WTC11 (cell line): Measurements from ENCODE around the gene TNFSF9.

Source experiments
- ATF3 ChIP-seq: sonication (generic); formaldehyde crosslinking; conservative IDR thresholded peaks from 2 replicates; pipeline ENCODE4 v1.8.1; 2022; ENCODE audit warnings: mild to moderate bottlenecking, missing genetic modification reagents
- ATF6 ChIP-seq: sonication (generic); formaldehyde crosslinking; IDR thresholded peaks from 2 replicates; pipeline ENCODE4 v1.8.1; 2023; ENCODE audit warnings: mild to moderate bottlenecking, missing genetic modification reagents
- CTCF ChIP-seq: fragments of 200-600 bp; IDR thresholded peaks from 2 replicates; pipeline ENCODE4 v1.8.0; 2022; ENCODE audit warnings: antibody characterized with exemption
- ELF4 ChIP-seq: sonication (generic); formaldehyde crosslinking; IDR thresholded peaks from 2 replicates; pipeline ENCODE4 v1.8.1; 2022; ENCODE audit warnings: low read depth, mild to moderate bottlenecking, moderate library complexity, missing genetic modification reagents
- ESRRA ChIP-seq: sonication (generic); formaldehyde crosslinking; IDR thresholded peaks from 2 replicates; pipeline ENCODE4 v1.8.1; 2022; ENCODE audit warnings: mild to moderate bottlenecking, missing genetic modification reagents, borderline replicate concordance
- JUN ChIP-seq: sonication (generic); formaldehyde crosslinking; IDR thresholded peaks from 2 replicates; pipeline ENCODE4 v1.8.0; 2023; ENCODE audit warnings: mild to moderate bottlenecking, missing genetic modification reagents
- MAX ChIP-seq: sonication (generic); formaldehyde crosslinking; IDR thresholded peaks from 2 replicates; pipeline ENCODE4 v1.8.0; 2022; ENCODE audit warnings: mild to moderate bottlenecking, missing genetic modification reagents
- MLX ChIP-seq: sonication (generic); formaldehyde crosslinking; IDR thresholded peaks from 2 replicates; pipeline ENCODE4 v1.8.1; 2023; ENCODE audit warnings: mild to moderate bottlenecking, missing genetic modification reagents, moderate library complexity
- USF2 ChIP-seq: sonication (generic); formaldehyde crosslinking; IDR thresholded peaks from 2 replicates; pipeline ENCODE4 v1.8.1; 2023; ENCODE audit warnings: mild to moderate bottlenecking, missing genetic modification reagents, moderate library complexity
- ZNF317 ChIP-seq: sonication (generic); formaldehyde crosslinking; IDR thresholded peaks from 2 replicates; pipeline ENCODE4 v1.8.1; 2023; ENCODE audit warnings: low read depth, mild to moderate bottlenecking, moderate library complexity, missing genetic modification reagents, borderline replicate concordance

GRCh38 chr19:6551091-6551490 is 20.3 kb downstream of the TNFSF9 start:
- TF ChIP-seq USF2 (CRISPR knock-in tag) (no peak), CTCF (no peak), ATF6 (CRISPR knock-in tag) (no peak), MLX (CRISPR knock-in tag) (no peak), ZNF317 (CRISPR knock-in tag) (no peak), ESRRA (CRISPR knock-in tag) (no peak), ATF3 (no peak), JUN (CRISPR knock-in tag) (no peak), MAX (CRISPR knock-in tag) (no peak), ELF4 (CRISPR knock-in tag) (no peak)
